ENCODE measurements around the gene MUC15. TPM values are rescaled to one million over a fixed set of nuclear protein-coding genes. Genes with fewer than 3 reads are reported as not detected.

Gene MUC15
- total RNA-seq, 1 donor from 2014 or later = not detected

Other genes starting within 250 kb of the MUC15 start
- not detected in 2 replicates for gene ANO3, start 240.1 kb downstream of the MUC15 start, total RNA-seq
- gene SLC5A12, start 149.8 kb upstream of the MUC15 start, total RNA-seq = not detected in 2 replicates

Measured in lung microvascular endothelial cell (primary cell).